GM19438 (cell line): ENCODE data around the gene TBC1D2B.
A peak's percentile ranks its signal among the peaks of the same experiment; 100 is the strongest.
"Not testable (repeated sequence)": the region's sequence is repeated elsewhere in the genome, so short reads cannot be mapped to it uniquely, and the experiment has no call there.

Source experiments
- ATAC-seq: cut with Tn5 transposase; IDR thresholded peaks from one replicate; pipeline ENCODE4 v1.9.1; 2021; ENCODE audit warnings: low read depth; ENCODE audit not compliant: unreplicated experiment

Gene TBC1D2B

GRCh38 chr15:78007211-78007931 lies 70.1 kb downstream of the TBC1D2B start:
- ATAC-seq: no peak

- ATAC-seq: no peak
These were observed 70.8 kb downstream of the TBC1D2B start for GRCh38 chr15:78006567-78007205.

GRCh38 chr15:78004919-78005634 lies 72.4 kb downstream of the TBC1D2B start:
- ATAC-seq: no peak

GRCh38 chr15:78004222-78004727 lies 73.2 kb downstream of the TBC1D2B start:
- no peak for ATAC-seq

- ATAC-seq: no peak
These were observed 73.9 kb downstream of the TBC1D2B start for GRCh38 chr15:78003539-78004008.

GRCh38 chr15:78002996-78003395 lies 74.5 kb downstream of the TBC1D2B start:
- no peak for ATAC-seq

GRCh38 chr15:78001656-78002055 lies 75.9 kb downstream of the TBC1D2B start:
- ATAC-seq: no peak

- ATAC-seq: no peak
These were observed 76.6 kb downstream of the TBC1D2B start for GRCh38 chr15:78000927-78001249.

GRCh38 chr15:78000091-78000926 lies 77.2 kb downstream of the TBC1D2B start:
- peak; percentile 67 for ATAC-seq

- ATAC-seq: no peak
These were observed 78.0 kb downstream of the TBC1D2B start for GRCh38 chr15:77999486-77999885.

GRCh38 chr15:77998592-77998991 lies 78.9 kb downstream of the TBC1D2B start:
- no peak for ATAC-seq

- not testable (repeated sequence) for ATAC-seq
These were observed 79.6 kb downstream of the TBC1D2B start for GRCh38 chr15:77997761-77998554.

- not testable (repeated sequence) for ATAC-seq
These were observed 80.3 kb downstream of the TBC1D2B start for GRCh38 chr15:77997221-77997620.

- not testable (repeated sequence) for ATAC-seq
These were observed 80.8 kb downstream of the TBC1D2B start for GRCh38 chr15:77996713-77997171.

- not testable (repeated sequence) for ATAC-seq
These were observed 81.3 kb downstream of the TBC1D2B start for GRCh38 chr15:77996226-77996625.

- not testable (repeated sequence) for ATAC-seq
These were observed 82.0 kb downstream of the TBC1D2B start for GRCh38 chr15:77995537-77995918.

GRCh38 chr15:77994893-77995536 lies 82.5 kb downstream of the TBC1D2B start:
- ATAC-seq: not testable (repeated sequence)

GRCh38 chr15:77993970-77994693 lies 83.4 kb downstream of the TBC1D2B start:
- ATAC-seq: peak; percentile 72
